Epithelial cell of alveolus of lung (primary cell): Measurements from ENCODE around the gene LRRTM2. TPM values are rescaled to one million over a fixed set of nuclear protein-coding genes. Genes with fewer than 3 reads are reported as not detected.

Source experiments
- total RNA-seq: library from RNA; depleted of rRNA; stranded (reverse); fragments of >200 nt; gene quantifications from 2 replicates; pipeline ENCODE4 v1.2.1, GENCODE V29; 2015

The LRRTM2 gene
- 0.48 and 2.8 TPM in 2 replicates for total RNA-seq

GRCh38 chr5:138874771-138875551 lies at the start of gene LRRTM2:
Gene LRRTM2 (minus strand): TSS chr5:138875335. CDS start chr5:138874911, 424 bp downstream.

Other genes starting within 250 kb of the LRRTM2 start
- 234 and 282 TPM in 2 replicates for gene CTNNA1, start 121.9 kb downstream of the LRRTM2 start, total RNA-seq